Stimulated activated CD4-positive, alpha-beta T cell treated with anti-CD3 and anti-CD28 coated beads, TNF-alpha, amount 100 ng/mL, for 4 hours (primary cell): ENCODE results near the gene CRLF3.
"Not testable (repeated sequence)": the region's sequence is repeated elsewhere in the genome, so short reads cannot be mapped to it uniquely, and the experiment has no call there.

Experiments used
- DNase-seq, 3 experiments: peaks; one replicate each; pipeline ENCODE4 v3.0.0-alpha.2; 2020; ENCODE audit warnings: low read depth in 3 of 3

The CRLF3 gene

DNA sequence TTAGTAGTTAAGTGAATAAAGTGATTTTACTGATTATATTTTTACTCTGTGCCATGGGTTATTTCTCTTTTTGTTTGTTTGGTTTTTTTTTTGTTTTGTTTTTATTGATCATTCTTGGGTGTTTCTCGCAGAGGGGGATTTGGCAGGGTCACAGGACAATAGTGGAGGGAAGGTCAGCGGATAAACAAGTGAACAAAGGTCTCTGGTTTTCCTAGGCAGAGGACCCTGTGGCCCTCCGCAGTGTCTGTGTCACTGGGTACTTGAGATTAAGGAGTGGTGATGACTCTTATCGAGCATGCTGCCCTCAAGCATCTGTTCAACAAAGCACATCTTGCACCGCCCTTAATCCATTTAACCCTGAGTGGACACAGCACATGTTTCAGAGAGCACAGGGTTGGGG, 88.8 kb downstream of the CRLF3 start:
- DNase-seq = not testable (repeated sequence)

DNA sequence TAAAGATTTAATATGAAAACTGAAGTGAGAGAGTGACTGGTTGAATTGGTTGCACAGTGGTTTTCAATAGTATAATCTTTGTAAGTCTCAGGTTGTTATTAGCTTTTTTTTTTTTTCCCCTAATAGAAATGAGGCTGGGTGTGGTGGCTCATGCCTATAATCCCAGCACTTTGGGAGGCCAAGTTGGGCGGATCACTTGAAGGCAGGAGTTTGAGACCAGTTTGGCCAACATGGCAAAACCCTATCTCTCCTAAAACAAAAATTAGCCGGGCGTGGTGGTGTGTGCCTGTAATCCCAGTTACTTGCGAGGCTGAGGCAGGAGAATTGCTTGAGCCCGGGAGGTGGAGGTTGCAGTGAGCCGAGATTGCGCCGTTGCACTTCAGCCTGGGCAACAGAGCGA, 89.3 kb downstream of the CRLF3 start:
- DNase-seq = not testable (repeated sequence)

DNA sequence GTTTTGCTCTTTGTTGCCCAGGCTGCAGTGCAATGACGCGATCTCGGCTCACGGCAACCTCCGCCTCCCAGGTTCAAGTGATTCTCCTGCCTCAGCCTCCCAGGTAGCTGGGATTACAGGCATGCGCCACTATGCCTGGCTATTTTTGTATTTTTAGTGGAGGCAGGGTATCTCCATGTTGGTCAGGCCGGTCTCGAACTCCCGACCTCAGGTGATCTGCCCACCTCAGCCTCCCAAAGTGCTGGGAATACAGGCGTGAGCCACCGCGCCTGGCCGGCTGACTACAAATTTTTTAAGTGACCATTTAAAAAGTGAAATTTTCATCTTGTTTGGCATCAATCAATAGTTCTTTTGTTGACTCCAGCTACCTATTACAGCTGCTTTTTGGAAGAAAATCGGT, 90.3 kb downstream of the CRLF3 start:
- DNase-seq = not testable (repeated sequence)
